SU-DHL-6 (cell line): ENCODE measurements around the gene RARB.

Experiments
- EZH2phosphoT487 ChIP-seq: fragments of 200-600 bp; sonication (generic), shearing (Covaris generic); conservative IDR thresholded peaks from 2 replicates; pipeline ENCODE4 v1.6.1; 2018; ENCODE audit warnings: mild to moderate bottlenecking, antibody characterized with exemption, low read length, moderate library complexity, mixed read lengths
- TF ChIP-seq, protein P1 (sequence below): fragments of 200-600 bp; sonication (generic); IDR thresholded peaks from one replicate; pipeline ENCODE4 v1.5.1; 2017; ENCODE audit warnings: antibody characterized with exemption, mild to moderate bottlenecking, low read length, moderate library complexity; ENCODE audit not compliant: insufficient read depth, poor library complexity, severe bottlenecking

DNA sequence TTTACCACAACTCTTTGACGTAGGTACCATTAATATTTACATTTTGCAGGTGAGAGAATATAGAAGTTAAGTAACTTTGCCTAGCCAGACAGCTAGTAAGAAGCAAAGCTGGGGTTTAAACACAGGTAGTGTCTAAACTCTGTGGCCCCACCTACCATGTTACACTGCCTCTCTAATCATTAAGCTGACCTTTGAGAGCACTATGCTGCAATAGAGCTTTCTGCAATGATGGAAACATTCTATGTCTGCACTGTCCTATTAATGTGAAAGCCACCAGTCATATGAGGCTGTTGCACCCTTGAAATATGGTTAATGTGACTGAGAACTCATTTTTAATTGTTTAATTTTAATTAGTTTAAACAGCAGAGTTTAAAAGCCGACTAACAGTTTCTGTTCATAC lies 6.3 kb upstream of the RARB start:
- TF ChIP-seq, protein P1, sequence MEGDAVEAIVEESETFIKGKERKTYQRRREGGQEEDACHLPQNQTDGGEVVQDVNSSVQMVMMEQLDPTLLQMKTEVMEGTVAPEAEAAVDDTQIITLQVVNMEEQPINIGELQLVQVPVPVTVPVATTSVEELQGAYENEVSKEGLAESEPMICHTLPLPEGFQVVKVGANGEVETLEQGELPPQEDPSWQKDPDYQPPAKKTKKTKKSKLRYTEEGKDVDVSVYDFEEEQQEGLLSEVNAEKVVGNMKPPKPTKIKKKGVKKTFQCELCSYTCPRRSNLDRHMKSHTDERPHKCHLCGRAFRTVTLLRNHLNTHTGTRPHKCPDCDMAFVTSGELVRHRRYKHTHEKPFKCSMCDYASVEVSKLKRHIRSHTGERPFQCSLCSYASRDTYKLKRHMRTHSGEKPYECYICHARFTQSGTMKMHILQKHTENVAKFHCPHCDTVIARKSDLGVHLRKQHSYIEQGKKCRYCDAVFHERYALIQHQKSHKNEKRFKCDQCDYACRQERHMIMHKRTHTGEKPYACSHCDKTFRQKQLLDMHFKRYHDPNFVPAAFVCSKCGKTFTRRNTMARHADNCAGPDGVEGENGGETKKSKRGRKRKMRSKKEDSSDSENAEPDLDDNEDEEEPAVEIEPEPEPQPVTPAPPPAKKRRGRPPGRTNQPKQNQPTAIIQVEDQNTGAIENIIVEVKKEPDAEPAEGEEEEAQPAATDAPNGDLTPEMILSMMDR = no peak
- TF ChIP-seq EZH2phosphoT487 = no peak
